Kidney (tissue), 14 donors: ENCODE data around the gene PNPO. TPM values are rescaled to one million over a fixed set of nuclear protein-coding genes. Genes with fewer than 3 reads are reported as not detected.
"Not testable (repeated sequence)": the region's sequence is repeated elsewhere in the genome, so short reads cannot be mapped to it uniquely, and the experiment has no call there.

Experiments used
- DNase-seq, 5 donors: peaks; one replicate each; pipeline ENCODE4 v3.0.0-alpha.2; 2013 to 2020
- FAIRE-seq: peaks from 2 replicates; lab custom pipeline; 2012; peaks lifted over from hg19 to GRCh38; lab: Jason Lieb, UNC
- H3K27ac ChIP-seq, 2 donors: one replicate each; pipeline ENCODE4 v1.7.0; 2013; ENCODE audit warnings: low read depth in 2 of 2, low read length in 2 of 2, inconsistent platforms in 1 of 2
- H3K27me3 ChIP-seq: one replicate; pipeline ENCODE4 v1.7.1; 2013; ENCODE audit warnings: low read length, inconsistent platforms; ENCODE audit not compliant: control insufficient read depth, insufficient read depth
- H3K36me3 ChIP-seq, 3 donors: one replicate each; pipeline versions ENCODE4 v1.7.0 to v1.7.1; 2013; ENCODE audit warnings: low read length in 3 of 3, control low read depth in 1 of 3, inconsistent platforms in 1 of 3; ENCODE audit not compliant: insufficient read depth in 3 of 3, control insufficient read depth in 2 of 3
- H3K4me1 ChIP-seq, 3 donors: one replicate each; pipeline versions ENCODE4 v1.7.0 to v1.7.1; 2013; ENCODE audit warnings: low read length in 3 of 3, inconsistent platforms in 1 of 3, low read depth in 1 of 3; ENCODE audit not compliant: control insufficient read depth in 2 of 3, insufficient read depth in 2 of 3
- H3K4me3 ChIP-seq, 3 donors: one replicate each; pipeline versions ENCODE4 v1.7.0 to v1.8.1; 2013; ENCODE audit warnings: low read length in 3 of 3, control low read depth in 1 of 3, inconsistent platforms in 1 of 3
- H3K9ac ChIP-seq, 3 donors: one replicate each; pipeline versions ENCODE4 v1.7.0 to v1.7.1; 2013; ENCODE audit warnings: low read length in 3 of 3, control low read depth in 1 of 3, inconsistent platforms in 1 of 3
- H3K9me3 ChIP-seq, 3 donors: one replicate each; pipeline versions ENCODE4 v1.7.0 to v1.7.1; 2013; ENCODE audit warnings: low read length in 3 of 3, control low read depth in 1 of 3, inconsistent platforms in 1 of 3; ENCODE audit not compliant: control insufficient read depth in 2 of 3, insufficient read depth in 1 of 3
- intact Hi-C: fragments of 100-400 bp; cut with DNase I; formaldehyde crosslinking; loops from one replicate; pipeline ENCODE4 v1.11.1; 2022
- polyA plus RNA-seq: library from polyadenylated mRNA; stranded (reverse); fragments of 350-450 nt; fragmentation: Illumina TruSeq; extraction: RNeasy Lipid Tissue Mini Kit (QIAGEN cat#74804); gene quantifications from one replicate; pipeline ENCODE4 v1.2.3, GENCODE V29; 2014; ENCODE audit warnings: low read depth, low replicate concordance; ENCODE audit not compliant: insufficient read depth
- total RNA-seq: library from RNA; stranded (reverse); fragmentation: NEBNext Ultra II Directional; extraction: Animal tissue kit (Norgen Biotek cat#: 25700); gene quantifications from one replicate; pipeline ENCODE4 v1.2.1, GENCODE V29; 2021
- TF ChIP-seq, protein P1 (sequence below): IDR thresholded peaks from 3 replicates; pipeline ENCODE4 v1.5.1; 2012; ENCODE audit warnings: mild to moderate bottlenecking, moderate library complexity, borderline replicate concordance; ENCODE audit not compliant: insufficient read depth; ENCODE audit errors: extremely low read depth
- donor health status: control.
- donor health status: control.
- donor health status: control.
- donor health status: control.
- donor health status: control.
- donor health status: DM: yes; HTN: yes; CAD: no.
- donor health status: Normal renal cell carcinoma (clear cell type).

Gene PNPO
- total and polyA plus RNA-seq, 2 donors from 2014 or later, result 45.1 to 55.8 TPM

DNA sequence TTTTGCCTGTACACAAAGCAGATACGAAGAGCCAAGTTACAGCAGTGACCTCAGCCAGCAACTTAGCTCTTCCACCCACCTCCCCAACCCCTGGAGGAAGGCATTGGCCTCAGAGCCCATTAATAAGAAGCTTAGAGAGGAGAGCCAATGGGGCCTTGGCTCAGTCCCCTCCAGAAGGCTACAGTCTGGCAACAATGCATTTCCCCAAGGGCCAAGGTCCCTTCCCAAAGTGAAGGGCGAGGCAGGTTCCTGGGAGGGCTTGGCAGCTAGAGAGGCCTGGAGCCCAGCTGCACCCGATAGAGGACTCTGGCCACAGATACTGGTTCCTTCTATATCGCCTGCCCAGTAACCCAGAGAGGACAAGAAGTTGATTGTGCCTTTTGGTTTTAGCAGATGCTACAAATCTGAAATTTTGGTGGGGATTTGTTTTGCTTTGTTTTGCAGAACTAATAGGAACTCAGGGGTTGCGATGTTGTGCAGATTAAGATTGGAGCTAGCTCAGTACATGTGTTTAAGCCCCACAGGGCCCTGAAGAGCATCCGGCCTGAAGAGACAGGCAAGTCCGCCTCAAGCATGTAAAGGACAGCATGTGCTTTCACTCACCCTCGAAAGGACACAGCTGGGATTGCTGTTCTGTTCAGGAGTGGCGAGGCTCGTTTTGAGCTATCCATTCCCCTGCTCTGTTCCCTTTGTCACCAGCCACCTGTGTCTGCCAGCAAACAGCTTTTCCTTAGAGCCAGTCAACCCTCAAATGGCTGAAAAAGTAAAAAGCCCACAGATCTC is 12.0 kb upstream of the PNPO start:
- TF ChIP-seq, protein P1, sequence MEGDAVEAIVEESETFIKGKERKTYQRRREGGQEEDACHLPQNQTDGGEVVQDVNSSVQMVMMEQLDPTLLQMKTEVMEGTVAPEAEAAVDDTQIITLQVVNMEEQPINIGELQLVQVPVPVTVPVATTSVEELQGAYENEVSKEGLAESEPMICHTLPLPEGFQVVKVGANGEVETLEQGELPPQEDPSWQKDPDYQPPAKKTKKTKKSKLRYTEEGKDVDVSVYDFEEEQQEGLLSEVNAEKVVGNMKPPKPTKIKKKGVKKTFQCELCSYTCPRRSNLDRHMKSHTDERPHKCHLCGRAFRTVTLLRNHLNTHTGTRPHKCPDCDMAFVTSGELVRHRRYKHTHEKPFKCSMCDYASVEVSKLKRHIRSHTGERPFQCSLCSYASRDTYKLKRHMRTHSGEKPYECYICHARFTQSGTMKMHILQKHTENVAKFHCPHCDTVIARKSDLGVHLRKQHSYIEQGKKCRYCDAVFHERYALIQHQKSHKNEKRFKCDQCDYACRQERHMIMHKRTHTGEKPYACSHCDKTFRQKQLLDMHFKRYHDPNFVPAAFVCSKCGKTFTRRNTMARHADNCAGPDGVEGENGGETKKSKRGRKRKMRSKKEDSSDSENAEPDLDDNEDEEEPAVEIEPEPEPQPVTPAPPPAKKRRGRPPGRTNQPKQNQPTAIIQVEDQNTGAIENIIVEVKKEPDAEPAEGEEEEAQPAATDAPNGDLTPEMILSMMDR, result no peak

DNA sequence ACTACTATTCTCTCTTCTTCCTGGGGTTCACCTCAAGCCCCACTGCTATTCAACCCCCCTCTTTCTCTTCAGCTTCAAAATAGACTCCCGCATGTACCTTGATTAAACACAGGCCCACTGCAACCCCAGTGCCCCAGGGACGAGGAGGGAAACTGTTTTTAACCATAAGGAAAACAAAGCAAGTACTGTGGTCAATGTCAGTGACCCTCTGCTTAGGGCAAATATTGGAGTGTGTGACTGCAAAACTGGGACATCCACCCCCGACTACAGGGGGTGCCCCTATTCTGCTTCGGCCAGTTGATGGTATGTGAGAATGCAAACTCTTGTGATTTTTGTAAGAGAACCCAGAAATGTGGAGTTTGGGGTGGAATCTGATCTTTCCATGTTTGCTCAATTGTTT is 9.5 kb upstream of the PNPO start:
- Histone ChIP-seq H3K9ac (no peak overlapping the region), H3K4me1 (no peaks in the 10 kb centered on the region), H3K9me3 (no peaks in the 10 kb centered on the region), H3K4me3 (no peak overlapping the region), H3K27ac (no peak overlapping the region), H3K27me3 (no peaks in the 10 kb centered on the region), H3K36me3 (peaks cover 0 to 6% (median 6%) of the 10 kb centered on the region in 3 donors)
- intact Hi-C loops, result no loop called here
- FAIRE-seq, result no peak
- no peak for DNase-seq
- TF ChIP-seq, protein P1, result no peak

More for the DNA sequence above, 12.0 kb upstream of the PNPO start:
- no peaks in the 10 kb centered on the region for H3K27me3 ChIP-seq
- FAIRE-seq (no peak), DNase-seq (no peak)
- H3K4me3 ChIP-seq, result no peak overlapping the region
- H3K9ac ChIP-seq, result no peak overlapping the region
- no peaks in the 10 kb centered on the region for H3K9me3 ChIP-seq
- peaks cover 0 to 24% (median 12%) of the 10 kb centered on the region in 3 donors for H3K36me3 ChIP-seq
- no peak overlapping the region for H3K27ac ChIP-seq
- no peaks in the 10 kb centered on the region for H3K4me1 ChIP-seq
- intact Hi-C loops, result no loop called here

DNA sequence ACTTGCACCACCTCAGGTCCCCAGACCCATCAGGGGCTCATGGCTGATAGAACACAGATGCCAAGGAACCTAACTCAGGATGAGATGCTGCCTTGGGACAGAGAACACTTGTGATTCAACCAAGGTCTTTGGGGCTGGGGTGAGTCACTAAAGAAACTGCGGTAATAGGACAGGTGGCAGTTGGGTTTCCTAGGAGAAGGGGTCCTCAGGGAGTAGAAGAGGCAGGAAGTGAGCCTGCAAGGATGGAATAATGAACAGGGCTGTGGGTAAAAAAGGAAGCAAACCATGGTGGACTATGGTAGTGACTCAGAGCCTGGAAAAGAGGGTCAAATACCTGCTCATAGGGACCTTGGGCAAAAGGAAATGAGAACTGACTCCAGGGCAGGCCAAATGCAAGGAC is 6.5 kb upstream of the PNPO start:
- H3K4me3 ChIP-seq, result no peak overlapping the region
- intact Hi-C loops, result no loop called here
- no peak for FAIRE-seq

DNA sequence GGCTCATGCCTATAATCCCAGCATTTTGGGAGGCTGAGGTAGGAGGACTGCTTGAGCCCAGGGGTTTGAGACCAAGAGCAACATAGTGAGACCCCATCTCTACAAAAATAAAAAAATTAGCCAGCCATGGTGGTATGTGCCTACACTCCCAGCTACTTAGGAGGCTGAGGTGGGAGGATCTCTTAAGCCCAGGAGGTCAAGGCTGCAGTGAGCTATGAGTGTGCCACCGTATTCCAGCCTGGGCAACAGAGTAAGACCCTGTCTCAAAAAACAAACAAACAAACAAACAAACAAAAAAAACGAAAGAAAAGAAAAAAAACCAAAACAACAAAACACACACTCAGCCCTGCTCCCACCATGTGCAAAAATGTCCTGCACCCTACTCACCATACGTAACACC is 5.9 kb upstream of the PNPO start:
- DNase-seq, H3K9me3 ChIP-seq, intact Hi-C loops, H3K36me3 ChIP-seq, H3K4me1 ChIP-seq, FAIRE-seq, H3K9ac ChIP-seq, H3K27ac ChIP-seq, H3K4me3 ChIP-seq, H3K27me3 ChIP-seq: not testable (repeated sequence)

More for the DNA sequence above, 6.5 kb upstream of the PNPO start:
- TF ChIP-seq, protein P1, result no peak
- no peak for DNase-seq
- no peaks in the 10 kb centered on the region for H3K4me1 ChIP-seq
- H3K9me3 ChIP-seq, result no peaks in the 10 kb centered on the region
- no peaks in the 10 kb centered on the region for H3K27me3 ChIP-seq
- H3K9ac ChIP-seq, result no peak overlapping the region
- peaks cover 0 to 4% (median 0%) of the 10 kb centered on the region in 3 donors for H3K36me3 ChIP-seq
- no peak overlapping the region for H3K27ac ChIP-seq
